Measurements from ENCODE around the gene GUCA2B.

GUCA2B gene

DNA sequence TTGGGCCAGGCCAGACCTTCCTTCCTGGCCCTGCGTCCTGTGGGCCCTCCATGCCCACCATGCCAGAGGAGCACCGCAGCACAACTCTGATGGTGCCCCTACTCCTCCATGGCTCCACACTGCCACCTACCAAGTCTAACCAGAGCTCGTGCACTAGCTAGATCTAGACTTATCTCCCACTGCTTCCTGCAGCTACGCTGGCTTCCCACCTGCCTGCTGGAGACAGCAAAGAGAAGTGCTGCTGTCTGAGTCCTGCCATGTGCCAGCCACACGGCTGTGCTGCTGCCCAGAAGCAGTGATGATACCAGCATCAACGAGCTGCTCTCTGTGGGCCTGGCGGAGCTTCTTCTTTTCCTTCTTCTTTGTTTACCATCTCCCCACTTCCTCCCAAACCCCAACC is 4.5 kb downstream of the GUCA2B start:
- no peaks in the 10 kb centered on the region for H3K4me1 Mint-ChIP-seq
- no peaks in the 10 kb centered on the region for H3K36me3 Mint-ChIP-seq (ENCODE audit: low read depth)
- peaks cover 14% of the 10 kb centered on the region for H3K27me3 Mint-ChIP-seq (ENCODE audit: low read depth)
- H3K4me3 Mint-ChIP-seq, result no peak overlapping the region
- TF ChIP-seq, protein P1, sequence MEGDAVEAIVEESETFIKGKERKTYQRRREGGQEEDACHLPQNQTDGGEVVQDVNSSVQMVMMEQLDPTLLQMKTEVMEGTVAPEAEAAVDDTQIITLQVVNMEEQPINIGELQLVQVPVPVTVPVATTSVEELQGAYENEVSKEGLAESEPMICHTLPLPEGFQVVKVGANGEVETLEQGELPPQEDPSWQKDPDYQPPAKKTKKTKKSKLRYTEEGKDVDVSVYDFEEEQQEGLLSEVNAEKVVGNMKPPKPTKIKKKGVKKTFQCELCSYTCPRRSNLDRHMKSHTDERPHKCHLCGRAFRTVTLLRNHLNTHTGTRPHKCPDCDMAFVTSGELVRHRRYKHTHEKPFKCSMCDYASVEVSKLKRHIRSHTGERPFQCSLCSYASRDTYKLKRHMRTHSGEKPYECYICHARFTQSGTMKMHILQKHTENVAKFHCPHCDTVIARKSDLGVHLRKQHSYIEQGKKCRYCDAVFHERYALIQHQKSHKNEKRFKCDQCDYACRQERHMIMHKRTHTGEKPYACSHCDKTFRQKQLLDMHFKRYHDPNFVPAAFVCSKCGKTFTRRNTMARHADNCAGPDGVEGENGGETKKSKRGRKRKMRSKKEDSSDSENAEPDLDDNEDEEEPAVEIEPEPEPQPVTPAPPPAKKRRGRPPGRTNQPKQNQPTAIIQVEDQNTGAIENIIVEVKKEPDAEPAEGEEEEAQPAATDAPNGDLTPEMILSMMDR (IDR thresholded peaks at IDR 0.05; ENCODE audit: unreplicated experiment in 3 of 3), result no peak
- peaks cover 12% of the 10 kb centered on the region for H3K9me3 Mint-ChIP-seq
- H3K27ac Mint-ChIP-seq, result no peak overlapping the region

DNA sequence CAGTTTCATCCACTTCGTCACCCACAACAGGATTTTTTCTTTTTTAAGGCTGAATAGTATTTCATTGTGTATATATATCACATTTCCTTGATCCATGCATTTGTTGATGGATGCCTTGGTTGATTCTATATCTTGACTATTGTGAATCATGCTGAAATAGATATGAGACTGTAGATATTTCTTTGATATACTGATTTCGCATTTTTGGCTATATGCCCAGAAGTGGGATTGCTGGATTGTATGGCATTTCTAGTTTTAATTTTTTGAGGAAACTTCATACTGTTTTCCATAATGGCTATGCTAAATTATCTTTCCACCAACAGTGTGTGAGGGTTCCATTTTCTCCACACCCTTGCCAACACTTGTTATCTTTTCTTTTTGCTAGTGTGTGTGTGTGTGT is 5.0 kb downstream of the GUCA2B start:
- TF ChIP-seq, protein P1 (IDR thresholded peaks at IDR 0.05; ENCODE audit: unreplicated experiment in 3 of 3), result no peak
- Mint-ChIP-seq H3K4me1 (no peaks in the 10 kb centered on the region), H3K27me3 (ENCODE audit: low read depth) (peaks cover 19% of the 10 kb centered on the region), H3K4me3 (no peak overlapping the region), H3K27ac (no peak overlapping the region), H3K9me3 (peaks cover 12% of the 10 kb centered on the region), H3K36me3 (ENCODE audit: low read depth) (no peaks in the 10 kb centered on the region)

GRCh38 chr1:42162181-42162580 is 9.0 kb downstream of the GUCA2B start:
- Mint-ChIP-seq H3K4me1 (peaks cover 13% of the 10 kb centered on the region), H3K9me3 (peaks cover 12% of the 10 kb centered on the region), H3K27me3 (ENCODE audit: low read depth) (peaks cover 17% of the 10 kb centered on the region), H3K36me3 (ENCODE audit: low read depth) (no peaks in the 10 kb centered on the region), H3K27ac (no peak overlapping the region), H3K4me3 (no peak overlapping the region)
- TF ChIP-seq, protein P1 (IDR thresholded peaks at IDR 0.05; ENCODE audit: unreplicated experiment in 3 of 3), result no peak

GRCh38 chr1:42163114-42163513 is 9.9 kb downstream of the GUCA2B start:
- TF ChIP-seq, protein P1 (IDR thresholded peaks at IDR 0.05; ENCODE audit: unreplicated experiment in 3 of 3), result no peak
- H3K4me1 Mint-ChIP-seq, result peaks cover 18% of the 10 kb centered on the region
- H3K4me3 Mint-ChIP-seq, result no peak overlapping the region
- H3K9me3 Mint-ChIP-seq, result peaks cover 12% of the 10 kb centered on the region
- H3K27ac Mint-ChIP-seq, result no peak overlapping the region
- no peaks in the 10 kb centered on the region for H3K36me3 Mint-ChIP-seq (ENCODE audit: low read depth)
- peaks cover 12% of the 10 kb centered on the region for H3K27me3 Mint-ChIP-seq (ENCODE audit: low read depth)

- peaks cover 19% of the 10 kb centered on the region for H3K4me1 Mint-ChIP-seq
- no peak overlapping the region for H3K4me3 Mint-ChIP-seq
- TF ChIP-seq, protein P1 (IDR thresholded peaks at IDR 0.05; ENCODE audit: unreplicated experiment in 3 of 3), result no peak
- no peak overlapping the region for H3K27ac Mint-ChIP-seq
- H3K27me3 Mint-ChIP-seq (ENCODE audit: low read depth), result peaks cover 12% of the 10 kb centered on the region
- H3K9me3 Mint-ChIP-seq, result peaks cover 12% of the 10 kb centered on the region
- no peaks in the 10 kb centered on the region for H3K36me3 Mint-ChIP-seq (ENCODE audit: low read depth)
These were observed 10.6 kb downstream of the GUCA2B start for GRCh38 chr1:42163536-42164503.

Measured in nephron (organoid).